C1 segment of cervical spinal cord (tissue), 14 donors: ENCODE data around the gene RHBDL2.
"Not testable (repeated sequence)": the region's sequence is repeated elsewhere in the genome, so short reads cannot be mapped to it uniquely, and the experiment has no call there.

Experiments
- DNase-seq, 14 donors: peaks; one replicate each; lab custom pipeline; 2025; lab: John Stamatoyannopoulos, UW

Gene RHBDL2

DNA sequence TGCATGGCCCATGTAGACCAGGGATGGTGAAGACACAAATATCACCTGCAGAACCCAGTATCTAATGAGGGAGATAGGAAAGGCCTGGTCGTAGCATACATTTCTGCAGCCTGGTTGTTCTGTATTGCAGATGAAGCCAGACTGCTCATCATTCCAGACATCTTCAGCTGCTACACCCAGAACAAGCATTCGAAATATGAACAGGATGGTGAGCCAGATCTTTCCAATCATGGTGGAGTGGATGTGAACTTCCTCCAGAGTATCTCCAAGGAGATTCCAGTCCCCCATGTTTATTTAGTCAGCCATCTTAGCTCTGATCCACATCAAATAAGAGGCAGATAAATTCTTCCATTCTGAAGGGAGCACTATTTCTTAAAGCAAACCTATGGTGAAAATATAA is 65.8 kb downstream of the RHBDL2 start:
- no peak for DNase-seq

DNA sequence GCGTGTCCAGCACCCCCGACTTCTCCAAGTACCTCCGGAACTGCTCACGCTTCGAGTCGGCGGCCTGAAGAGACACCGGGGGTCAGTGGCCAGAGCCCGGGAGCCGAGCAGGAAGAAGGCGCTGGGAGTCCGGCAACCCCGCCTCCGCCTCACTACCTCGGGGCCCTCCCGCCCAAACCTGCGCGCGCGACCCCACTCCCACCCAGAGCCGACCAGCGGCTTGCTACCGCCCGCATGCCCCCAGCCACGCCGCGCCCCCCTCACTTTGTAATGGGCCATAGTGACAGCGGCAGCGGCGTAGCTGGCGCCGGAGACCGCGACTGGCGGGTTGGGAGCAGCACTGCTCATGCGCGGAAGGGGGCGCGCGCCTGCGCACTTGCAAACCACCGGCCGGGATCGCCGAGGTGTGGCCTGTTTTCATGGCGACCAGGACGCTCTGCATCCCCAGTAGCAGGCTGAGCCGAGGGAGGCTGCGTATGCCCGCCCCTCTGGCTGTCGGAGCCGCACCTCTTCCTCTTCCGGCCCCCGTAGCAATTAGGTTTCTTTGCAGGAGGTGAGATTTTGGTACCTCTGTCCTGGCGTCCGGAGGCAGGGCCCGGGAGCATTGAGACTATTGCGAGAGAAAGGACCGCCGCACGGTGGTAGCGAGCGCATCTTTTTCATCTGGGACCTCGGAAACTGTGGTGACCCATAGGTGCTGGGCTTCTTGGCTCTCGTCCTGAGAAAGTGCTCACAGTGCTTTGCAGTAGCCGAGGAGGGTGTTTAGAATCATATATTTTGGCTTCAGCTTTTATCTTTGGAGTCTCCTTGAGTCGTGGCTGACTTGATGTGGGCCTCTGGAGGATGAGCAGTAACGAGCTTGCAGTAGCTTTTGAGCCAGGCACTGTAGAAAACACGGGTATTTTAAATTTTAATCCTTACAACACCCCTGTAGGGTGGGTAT is 68.3 kb downstream of the RHBDL2 start, which contains the start of gene MYCBP:
TSS of gene MYCBP (minus strand) at position 322 of the 943 bp plus-strand sequence. CDS start at position 279, 43 bp downstream.
- DNase-seq: peak; percentile 73 to 98 (median 95)

DNA sequence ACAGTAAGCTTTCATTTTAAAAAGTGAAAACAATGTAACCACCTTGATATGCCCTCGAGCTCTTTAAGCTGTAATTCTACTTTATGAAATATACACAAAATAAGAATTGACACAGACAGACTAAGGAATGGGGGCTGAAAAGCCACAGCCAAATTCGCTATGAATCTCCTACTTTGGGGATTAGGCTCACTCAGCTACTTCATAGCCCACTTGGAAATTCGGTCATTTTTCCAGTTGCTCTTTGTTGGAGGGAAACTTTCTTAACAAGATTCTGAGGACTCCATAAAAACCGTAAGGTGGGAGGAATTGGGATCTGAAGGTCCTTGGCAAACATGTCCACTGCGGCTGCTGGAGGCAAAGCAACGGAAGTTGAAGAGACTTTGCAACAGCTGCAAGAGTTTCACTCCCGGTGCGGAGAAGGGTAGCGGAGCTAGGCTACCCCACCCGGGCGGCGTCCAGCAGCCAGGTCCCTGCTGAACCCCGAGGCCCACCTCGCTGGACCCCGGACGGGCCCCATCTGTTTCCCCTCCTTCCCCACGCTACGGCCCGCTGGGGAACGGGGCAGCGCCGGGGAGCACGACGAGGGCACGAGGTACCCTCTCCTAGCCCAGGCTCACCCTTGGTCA is 69.1 kb downstream of the RHBDL2 start:
- DNase-seq: peak in 2 of 14 donors; percentile 36 to 51

DNA sequence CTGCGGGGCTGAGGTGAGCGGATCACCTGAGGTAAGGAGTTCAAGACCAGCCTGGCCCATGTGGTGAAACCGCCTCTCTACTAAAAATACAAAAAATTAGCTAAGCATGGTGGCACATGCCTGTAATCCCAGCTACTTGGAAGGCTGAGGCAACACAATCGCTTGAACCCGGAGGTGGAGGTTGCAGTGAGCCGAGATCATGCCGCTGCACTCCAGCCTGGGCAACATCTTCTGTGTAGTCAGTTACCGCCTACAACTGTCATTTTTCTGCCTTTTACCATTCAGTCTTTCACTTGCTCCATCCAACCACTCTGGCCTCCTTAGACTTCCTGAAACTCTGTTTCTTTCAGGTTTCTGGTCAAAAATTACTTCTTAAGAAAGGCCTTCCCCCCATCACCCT is 70.6 kb downstream of the RHBDL2 start:
- no peak for DNase-seq

DNA sequence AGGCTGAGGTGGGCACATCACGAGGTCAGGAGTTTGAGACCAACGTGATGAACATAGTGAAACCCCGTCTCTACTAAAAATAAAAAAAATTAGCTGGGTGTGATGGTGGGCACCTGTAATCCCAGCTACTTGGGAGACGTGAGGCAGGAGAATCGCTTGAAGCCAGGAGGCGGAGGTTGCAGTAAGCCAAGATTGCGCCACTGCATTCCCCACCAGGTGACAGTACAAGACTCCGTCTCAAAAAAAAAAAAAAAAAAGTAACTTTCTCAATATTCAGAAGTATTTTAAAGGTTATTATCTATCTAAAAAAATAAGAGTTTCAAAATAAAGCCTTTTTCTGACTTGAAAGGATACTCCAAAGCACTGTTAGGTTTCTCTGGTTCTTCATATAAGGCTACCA is 74.4 kb downstream of the RHBDL2 start:
- no peak for DNase-seq

DNA sequence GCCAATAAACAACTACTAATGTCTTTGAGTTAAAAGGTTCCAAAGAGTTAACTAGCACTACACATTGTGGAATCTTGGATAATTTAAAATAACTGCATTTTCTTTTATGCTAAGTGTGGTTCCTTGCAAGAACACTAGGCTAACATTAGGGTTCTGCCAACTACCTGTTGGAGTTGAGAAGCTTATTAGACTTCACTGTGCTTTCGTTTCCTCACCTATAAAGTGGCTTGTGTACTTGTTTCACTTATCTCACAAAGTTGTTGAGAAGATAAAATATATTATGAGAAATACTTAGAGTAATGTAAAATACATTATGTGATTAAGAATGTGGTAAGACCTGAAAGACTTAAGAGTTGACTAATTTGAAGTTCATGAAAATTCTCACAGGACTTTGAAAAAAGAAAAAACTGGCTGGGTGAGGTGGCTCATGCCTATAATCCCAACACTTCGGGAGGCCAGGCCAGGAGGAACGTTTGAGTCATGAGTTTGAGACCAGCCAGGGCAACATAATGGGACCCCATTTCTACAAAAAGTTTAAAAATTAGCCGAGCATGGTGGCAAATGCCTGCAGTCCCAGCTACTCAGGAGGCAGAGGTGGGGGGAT is 76.4 kb downstream of the RHBDL2 start:
- DNase-seq: no peak

DNA sequence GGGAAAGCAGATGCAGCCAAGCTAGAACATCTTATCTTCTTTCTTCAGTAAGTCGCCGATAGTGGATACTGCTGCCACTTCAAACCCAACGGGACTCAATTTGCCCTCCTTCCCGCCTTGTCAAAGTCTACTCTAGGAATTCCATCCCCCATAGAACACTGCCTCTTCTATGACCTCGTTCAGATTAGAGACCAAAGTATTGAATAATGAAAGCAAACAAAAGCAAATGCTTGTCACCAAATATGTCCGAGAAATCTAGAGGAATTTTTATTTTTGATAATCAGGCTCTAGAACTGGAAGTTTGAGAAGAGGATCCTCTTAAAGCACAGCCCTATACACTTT is 81.2 kb downstream of the RHBDL2 start:
- no peak for DNase-seq

DNA sequence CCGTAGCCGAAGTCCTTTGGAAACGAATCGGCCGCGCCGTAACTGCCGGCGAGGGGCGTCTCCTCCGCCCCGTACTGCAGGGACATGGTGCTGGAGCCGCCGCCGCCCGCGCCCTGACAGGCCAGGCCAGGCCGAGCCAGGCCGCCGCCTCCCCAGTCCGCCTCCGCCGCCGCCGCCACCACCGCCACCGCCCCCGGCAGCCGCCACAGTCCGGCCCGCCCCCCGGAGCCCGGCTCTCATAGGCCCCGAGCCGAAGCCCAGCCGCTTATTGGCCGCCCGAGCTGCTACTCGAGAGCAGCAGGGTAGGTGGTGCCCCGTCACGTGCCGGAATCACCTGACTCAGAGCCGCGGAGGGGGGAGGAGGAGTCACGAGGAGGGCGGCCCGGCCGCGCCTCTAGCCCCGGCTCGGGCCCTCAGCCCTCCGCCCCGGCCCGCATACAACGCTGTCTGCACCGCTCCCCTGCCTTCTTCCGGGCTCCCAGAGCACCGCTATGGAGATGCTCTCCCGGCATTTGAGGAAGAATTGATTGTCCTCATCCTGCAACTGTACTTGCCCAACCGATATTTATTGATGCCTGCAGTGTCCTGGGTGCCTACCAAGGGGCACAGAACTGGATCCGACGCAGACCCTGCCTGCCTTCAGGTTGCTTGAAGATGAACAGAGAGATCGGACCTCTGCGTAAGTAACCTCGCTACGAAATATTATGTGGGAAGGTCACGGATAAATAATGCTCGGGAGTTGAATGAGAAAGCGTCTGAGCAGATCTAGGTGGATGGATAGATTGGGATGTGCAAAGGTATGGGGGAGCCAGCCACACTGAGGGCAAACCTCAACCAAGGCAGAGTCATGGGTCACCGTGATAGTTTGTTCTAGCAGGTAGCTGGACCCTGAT is 81.8 kb downstream of the RHBDL2 start, which contains the start of gene RRAGC:
TSS of gene RRAGC (minus strand) at position 212 of the 893 bp plus-strand sequence. CDS start at position 86, 126 bp downstream.
- DNase-seq: peak; percentile 93 to 99 (median 98)

DNA sequence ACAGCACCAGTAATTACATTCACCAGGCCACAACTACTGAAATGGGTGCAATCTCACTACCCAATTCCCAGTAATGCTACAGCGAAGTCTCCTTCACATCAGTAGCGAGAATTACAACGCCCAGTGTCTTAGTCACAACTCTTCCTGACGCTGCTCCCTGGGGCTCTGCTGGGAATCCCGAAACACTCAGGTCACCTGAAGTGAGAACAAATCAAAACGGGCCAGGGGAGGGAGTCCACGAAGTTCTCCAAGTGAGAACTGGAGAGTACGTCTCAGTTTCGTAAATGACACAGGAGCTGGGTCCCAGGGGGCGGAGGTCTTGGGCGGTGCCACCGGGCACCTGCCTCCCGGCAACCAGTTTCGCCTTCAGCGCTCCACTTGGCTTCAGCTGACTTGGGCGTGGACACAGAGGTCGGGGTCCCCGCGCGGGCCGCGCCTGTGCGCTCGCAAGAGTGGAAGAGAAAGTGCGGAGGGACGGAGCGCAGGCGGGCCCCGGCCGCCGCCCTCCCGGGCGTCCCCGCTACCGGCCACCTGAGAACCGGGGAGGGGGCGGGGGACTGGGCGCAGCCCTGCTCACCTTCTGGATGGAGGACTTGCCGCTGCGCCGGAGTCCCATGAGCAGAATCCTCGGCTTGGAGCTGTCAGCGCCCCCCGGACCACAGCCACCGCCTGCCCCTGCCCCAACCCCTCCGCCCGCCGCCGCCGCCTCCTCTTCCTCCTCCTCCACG is 82.6 kb downstream of the RHBDL2 start:
- peak in 9 of 14 donors; percentile 26 to 72 (median 42) for DNase-seq

DNA sequence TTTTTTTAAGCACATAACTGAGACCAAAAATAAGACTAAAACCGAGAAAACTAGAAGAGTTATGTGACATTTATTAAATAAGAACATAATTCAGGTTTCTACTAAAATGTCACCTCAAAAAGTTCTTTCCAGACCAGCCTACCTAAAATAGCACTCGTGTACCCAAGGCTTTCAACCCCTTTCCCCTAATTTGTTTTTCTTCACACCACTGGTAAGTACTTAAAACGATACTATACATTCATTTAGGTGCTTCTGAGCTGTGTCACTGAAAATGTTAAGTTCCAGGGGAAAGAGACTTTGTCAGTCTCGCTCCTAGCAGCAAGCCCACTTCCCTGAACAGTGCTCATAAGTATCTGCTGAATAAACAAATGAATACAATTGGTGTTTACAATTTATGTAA is 88.8 kb downstream of the RHBDL2 start:
- DNase-seq: no peak

DNA sequence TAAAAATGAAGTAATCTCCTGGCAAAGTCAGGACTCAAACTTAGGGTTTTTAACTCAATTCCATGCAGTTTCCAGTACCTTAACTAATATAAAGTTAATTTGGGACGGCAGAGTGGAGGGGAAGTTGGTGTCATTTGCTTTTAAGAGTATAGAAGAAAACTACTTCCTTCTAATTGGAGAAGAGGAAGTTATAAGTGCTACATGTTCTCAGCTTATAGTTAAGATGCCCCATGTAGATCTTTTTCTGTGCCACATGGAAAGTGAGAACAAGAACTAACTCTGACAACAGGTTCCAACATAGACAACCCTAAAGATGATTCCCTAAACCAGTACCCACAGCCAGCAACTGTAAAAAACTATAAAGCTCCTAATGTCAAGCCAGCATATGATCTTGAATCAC is 93.6 kb downstream of the RHBDL2 start:
- DNase-seq: no peak

DNA sequence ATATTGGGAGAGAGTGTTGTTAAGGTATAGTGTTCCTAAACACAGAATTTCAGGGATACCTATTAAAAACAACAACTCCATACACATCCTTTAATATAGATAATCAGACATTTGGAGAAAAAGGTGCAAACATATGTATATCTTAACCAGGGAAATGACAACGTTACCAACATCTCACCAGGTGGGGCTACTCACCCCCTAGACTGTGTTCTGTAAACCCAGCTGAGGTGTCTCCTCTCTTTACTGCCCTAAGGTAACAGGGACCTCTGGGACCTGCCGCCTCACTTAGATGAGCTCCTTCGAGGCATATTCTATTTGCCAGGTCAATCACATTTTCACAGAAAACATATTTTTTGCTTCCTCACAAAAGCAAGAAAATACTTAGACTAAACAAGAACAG is 95.4 kb downstream of the RHBDL2 start:
- no peak for DNase-seq

DNA sequence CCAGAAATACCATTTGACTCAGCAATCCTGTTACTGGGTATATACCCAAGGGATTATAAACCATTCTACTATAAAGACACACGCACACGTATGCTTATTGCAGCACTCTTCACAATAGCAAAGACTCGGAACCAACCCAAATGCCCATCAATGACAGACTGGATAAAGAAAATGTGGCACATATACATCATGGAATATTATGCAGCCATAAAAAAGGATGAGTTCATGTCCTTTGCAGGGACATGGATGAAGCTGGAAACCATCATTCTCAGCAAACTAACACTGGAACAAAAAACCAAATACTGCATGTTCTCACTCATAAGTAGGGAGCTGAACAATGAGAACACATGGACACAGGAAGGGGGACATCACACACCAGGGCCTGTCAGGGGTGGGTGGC is 96.5 kb downstream of the RHBDL2 start:
- not testable (repeated sequence) for DNase-seq

DNA sequence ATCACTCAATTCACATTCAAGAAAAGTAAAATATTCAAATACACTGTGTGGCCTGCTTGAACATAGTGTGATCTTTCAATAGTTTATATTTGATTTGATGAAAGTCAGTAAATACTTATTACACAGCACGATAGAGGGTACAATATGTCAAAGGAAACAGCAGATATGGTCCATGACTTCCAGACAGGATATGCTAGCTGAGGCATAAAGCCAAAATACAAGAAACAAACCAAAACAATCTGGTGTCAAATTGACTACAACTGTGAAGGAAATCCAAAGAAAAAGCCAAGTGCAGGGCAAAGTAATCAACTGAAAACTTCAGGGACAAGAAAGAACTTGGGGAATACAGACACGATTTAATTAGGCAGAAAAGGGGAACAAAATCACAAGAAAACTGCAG is 101.3 kb downstream of the RHBDL2 start:
- DNase-seq: no peak

DNA sequence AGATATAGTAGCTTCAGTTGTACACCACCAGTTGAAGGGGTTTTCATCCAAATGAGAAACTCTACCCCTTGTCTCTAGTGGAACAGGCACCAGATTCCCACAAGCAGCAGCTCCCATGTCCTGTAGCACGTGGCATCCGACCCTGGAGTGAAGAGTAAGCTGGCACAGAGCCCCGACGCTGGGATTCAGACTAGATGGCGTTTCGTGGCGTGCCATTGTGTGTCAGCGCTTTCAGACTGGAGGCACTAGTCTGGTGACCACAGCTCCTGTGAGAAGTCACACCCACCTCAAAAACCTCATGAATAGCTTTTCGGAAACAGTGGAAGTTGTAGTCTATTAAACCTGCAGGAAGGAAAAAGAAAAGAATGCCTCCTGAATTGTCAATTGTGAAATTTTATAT is 102.3 kb downstream of the RHBDL2 start:
- DNase-seq: no peak

DNA sequence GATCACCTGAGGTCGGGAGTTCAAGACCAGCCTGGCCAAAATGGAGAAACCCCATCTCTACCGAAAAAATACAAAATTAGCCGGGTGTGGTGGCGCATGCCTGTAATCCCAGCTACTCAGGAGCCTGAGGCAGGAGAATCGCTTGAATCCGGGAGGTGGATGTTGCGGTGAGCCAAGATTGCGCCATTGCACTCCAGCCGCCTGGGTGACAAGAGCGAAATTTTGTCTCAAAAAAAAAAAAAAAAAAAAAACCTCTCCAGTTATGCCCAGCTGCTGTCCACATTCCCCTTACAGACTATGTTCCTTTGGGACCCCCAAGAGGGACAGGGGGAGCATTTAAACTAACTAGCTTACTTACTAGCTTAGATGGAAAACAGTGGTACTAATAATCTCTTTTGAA is 105.3 kb downstream of the RHBDL2 start:
- DNase-seq: not testable (repeated sequence)
